H1 (cell line): Measurements from ENCODE around the gene ACY1. TPM values are rescaled to one million over a fixed set of nuclear protein-coding genes. Genes with fewer than 3 reads are reported as not detected.

Experiments
- CTCF ChIA-PET: fragments of 300-600 bp; sonication (Branson Sonifier 250); formaldehyde crosslinking; loops from one replicate; lab custom pipeline; 2021; ENCODE audit not compliant: partially characterized antibody; lab: Charles Lee
- POLR2A ChIA-PET: fragments of 300-600 bp; sonication (Branson Sonifier 250); formaldehyde crosslinking; loops from one replicate; lab custom pipeline; 2021; ENCODE audit warnings: inconsistent platforms; ENCODE audit not compliant: partially characterized antibody; lab: Charles Lee
- DNase-seq, 2 experiments: peaks; one replicate each; pipeline versions ENCODE4 v3.0.0 to v3.0.0-alpha.2; 2010 to 2022; ENCODE audit warnings: low spot score in 2 of 2, low read depth in 1 of 2, mixed read lengths in 1 of 2
- FAIRE-seq: peaks from 2 replicates; lab custom pipeline; 2011; peaks lifted over from hg19 to GRCh38; lab: Jason Lieb, UNC
- H2AFZ ChIP-seq: 2 replicates; pipeline ENCODE4 v1.8.1; 2012; ENCODE audit warnings: low read length, inconsistent platforms
- H2AK5ac ChIP-seq: 2 replicates; pipeline ENCODE4 v1.6.1; 2013; ENCODE audit warnings: low read depth, low read length
- H2BK120ac ChIP-seq: replicated peaks from 2 replicates; pipeline ENCODE3; 2013; ENCODE audit warnings: low read depth, low read length, inconsistent platforms
- H2BK12ac ChIP-seq: 2 replicates; pipeline ENCODE4 v1.6.1; 2013; ENCODE audit warnings: low read depth, low read length
- H2BK15ac ChIP-seq: 2 replicates; pipeline ENCODE4 v1.6.1; 2013; ENCODE audit warnings: low read length
- H2BK20ac ChIP-seq: 2 replicates; pipeline ENCODE4 v1.6.1; 2013; ENCODE audit warnings: low read length
- H2BK5ac ChIP-seq: 2 replicates; pipeline ENCODE4 v1.6.1; 2013; ENCODE audit warnings: low read depth, low read length
- H3K14ac ChIP-seq: 2 replicates; pipeline ENCODE4 v1.6.1; 2013; ENCODE audit warnings: inconsistent platforms; ENCODE audit not compliant: insufficient read length
- H3K18ac ChIP-seq: 2 replicates; pipeline ENCODE4 v1.6.1; 2013; ENCODE audit warnings: low read length; ENCODE audit errors: extremely low read depth
- H3K23ac ChIP-seq: 2 replicates; pipeline ENCODE4 v1.6.1; 2013; ENCODE audit warnings: inconsistent platforms; ENCODE audit not compliant: insufficient read length
- H3K23me2 ChIP-seq: 2 replicates; pipeline ENCODE4 v1.6.1; 2013; ENCODE audit warnings: low read depth, low read length
- H3K27ac ChIP-seq: 2 replicates; pipeline ENCODE4 v1.6.1; 2011; ENCODE audit warnings: low read depth, low read length, inconsistent platforms
- H3K27me3 ChIP-seq, 4 experiments: replicated peaks in 1 of 4; 1 replicate in 1 of 4; 2 replicates in 3 of 4; pipeline versions ENCODE4 v1.6.1 to v1.8.1; 2011 to 2013; ENCODE audit warnings: low read length in 3 of 4, mild to moderate bottlenecking in 3 of 4, inconsistent platforms in 2 of 4, mixed read lengths in 2 of 4, moderate library complexity in 1 of 4; ENCODE audit not compliant: control insufficient read depth in 3 of 4, insufficient read depth in 3 of 4; ENCODE audit errors: extremely low read depth in 1 of 4
- H3K36me3 ChIP-seq, 4 experiments: 2 replicates each; pipeline versions ENCODE4 v1.6.1 to v1.8.1; 2011 to 2013; ENCODE audit warnings: mild to moderate bottlenecking in 4 of 4, low read length in 3 of 4, moderate library complexity in 2 of 4, control low read depth in 1 of 4, inconsistent platforms in 1 of 4; ENCODE audit not compliant: insufficient read depth in 4 of 4, control insufficient read depth in 2 of 4
- H3K4ac ChIP-seq: replicated peaks from 2 replicates; pipeline ENCODE3; 2013; ENCODE audit warnings: low read length, low read depth, mixed read lengths, inconsistent platforms; ENCODE audit not compliant: insufficient read length
- H3K4me1 ChIP-seq, 4 experiments: replicated peaks in 1 of 4; 1 replicate in 1 of 4; 2 replicates in 3 of 4; pipeline versions ENCODE4 v1.6.1 to v1.8.1; 2011 to 2013; ENCODE audit warnings: low read length in 3 of 4, inconsistent platforms in 2 of 4, mixed read lengths in 1 of 4; ENCODE audit not compliant: insufficient read depth in 4 of 4, control insufficient read depth in 3 of 4
- H3K4me2 ChIP-seq, 2 experiments: 2 replicates each; pipeline versions ENCODE4 v1.6.1 to v1.8.1; 2011 to 2013; ENCODE audit warnings: low read depth in 2 of 2, low read length in 2 of 2, control low read depth in 1 of 2, inconsistent platforms in 1 of 2, mild to moderate bottlenecking in 1 of 2; ENCODE audit not compliant: insufficient read depth in 1 of 2
- H3K4me3 ChIP-seq, 4 experiments: fragments of 200-600, 300-600 bp in 1 of 4; sonication (generic), shearing (Covaris generic), sonication (Bioruptor Twin) in 1 of 4; 2 replicates each; pipeline versions ENCODE4 v1.5.1 to v1.8.1; 2011 to 2016; ENCODE audit warnings: low read length in 4 of 4, low read depth in 3 of 4, control low read depth in 2 of 4, inconsistent platforms in 2 of 4, mild to moderate bottlenecking in 2 of 4, mixed read lengths in 1 of 4, moderate library complexity in 1 of 4; ENCODE audit not compliant: insufficient read depth in 2 of 4; ENCODE audit errors: extremely low read depth in 1 of 4
- H3K56ac ChIP-seq: replicated peaks from 2 replicates; pipeline ENCODE3; 2013; ENCODE audit warnings: low read depth, mild to moderate bottlenecking, mixed read lengths, low read length, inconsistent platforms; ENCODE audit not compliant: insufficient read length
- H3K79me1 ChIP-seq: 2 replicates; pipeline ENCODE4 v1.6.1; 2013; ENCODE audit warnings: low read depth, low read length, control low read depth
- H3K79me2 ChIP-seq, 2 experiments: 2 replicates each; pipeline versions ENCODE4 v1.6.1 to v1.8.1; 2012 to 2013; ENCODE audit warnings: low read length in 2 of 2, mild to moderate bottlenecking in 2 of 2, inconsistent platforms in 1 of 2; ENCODE audit not compliant: insufficient read depth in 2 of 2, control insufficient read depth in 1 of 2
- H3K9ac ChIP-seq, 4 experiments: replicated peaks in 1 of 4; 1 replicate in 1 of 4; 2 replicates in 3 of 4; pipeline versions ENCODE4 v1.6.1 to v1.8.1; 2011 to 2013; ENCODE audit warnings: low read depth in 3 of 4, low read length in 3 of 4, control low read depth in 2 of 4, mild to moderate bottlenecking in 2 of 4, moderate library complexity in 2 of 4, inconsistent platforms in 1 of 4; ENCODE audit errors: extremely low read depth in 1 of 4
- H3K9me3 ChIP-seq, 2 experiments: 2 replicates each; pipeline versions ENCODE4 v1.6.1 to v1.8.1; 2012 to 2013; ENCODE audit warnings: mild to moderate bottlenecking in 2 of 2, moderate library complexity in 2 of 2, control low read depth in 1 of 2, inconsistent platforms in 1 of 2, low read depth in 1 of 2, low read length in 1 of 2, mixed read lengths in 1 of 2; ENCODE audit not compliant: insufficient read depth in 2 of 2
- H4K20me1 ChIP-seq, 2 experiments: replicated peaks in 1 of 2; 2 replicates each; pipeline versions ENCODE3 to v1.8.1; 2011 to 2013; ENCODE audit warnings: inconsistent platforms in 2 of 2, low read length in 2 of 2, mild to moderate bottlenecking in 1 of 2; ENCODE audit not compliant: insufficient read depth in 2 of 2, control insufficient read depth in 1 of 2
- H4K5ac ChIP-seq: 2 replicates; pipeline ENCODE4 v1.6.1; 2013; ENCODE audit warnings: low read length, low read depth, mixed read lengths, inconsistent platforms; ENCODE audit not compliant: insufficient read length
- H4K8ac ChIP-seq: 2 replicates; pipeline ENCODE4 v1.8.0; 2013; ENCODE audit warnings: mild to moderate bottlenecking, moderate library complexity, low read length, inconsistent platforms; ENCODE audit not compliant: insufficient read depth; ENCODE audit errors: extremely low read depth
- H4K91ac ChIP-seq: replicated peaks from 2 replicates; pipeline ENCODE3; 2013; ENCODE audit warnings: low read length, mixed read lengths, inconsistent platforms; ENCODE audit not compliant: insufficient read length
- CTCF ChIP-seq, 3 experiments: IDR thresholded peaks; 1 replicate in 2 of 3; 2 replicates in 1 of 3; pipeline versions ENCODE4 v1.5.1 to v1.6.1; 2011; ENCODE audit warnings: low read length in 3 of 3, mild to moderate bottlenecking in 3 of 3, inconsistent platforms in 2 of 3, low read depth in 1 of 3, moderate library complexity in 1 of 3; ENCODE audit not compliant: insufficient read depth in 1 of 3; ENCODE audit errors: control extremely low read depth in 1 of 3
- MAFK ChIP-seq: IDR thresholded peaks from 2 replicates; pipeline ENCODE4 v1.6.1; 2012; ENCODE audit warnings: low read depth, mild to moderate bottlenecking, improper control_type of control experiment, low read length
- NANOG ChIP-seq: IDR thresholded peaks from 2 replicates; pipeline ENCODE4 v1.6.1; 2011; ENCODE audit warnings: low read length, low read depth, mild to moderate bottlenecking, inconsistent platforms; ENCODE audit not compliant: insufficient read depth, poor library complexity, severe bottlenecking
- RAD21 ChIP-seq, 2 experiments: IDR thresholded peaks in 1 of 2; conservative IDR thresholded peaks in 1 of 2; 2 replicates each; pipeline ENCODE4 v1.6.1; 2011; ENCODE audit warnings: low read depth in 2 of 2, low read length in 2 of 2, improper control_type of control experiment in 1 of 2, inconsistent platforms in 1 of 2, mild to moderate bottlenecking in 1 of 2, moderate library complexity in 1 of 2
- SP1 ChIP-seq: IDR thresholded peaks from 2 replicates; pipeline ENCODE4 v1.6.1; 2011; ENCODE audit warnings: low read depth, low read length
- TBP ChIP-seq: IDR thresholded peaks from 2 replicates; pipeline ENCODE4 v1.6.1; 2011; ENCODE audit warnings: low read depth, low read length, improper control_type of control experiment
- WGBS, 2 experiments: shearing (Covaris generic) in 1 of 2; methylation state at CpG; one replicate each; pipeline versions ENCODE4 v1.1.6 to v1.1.7; 2013 to 2015; ENCODE audit warnings: low lambda C conversion rate in 2 of 2, mixed read lengths in 2 of 2, inconsistent platforms in 1 of 2, low coverage in 1 of 2, missing lambda C conversion rate in 1 of 2; ENCODE audit not compliant: insufficient replicate concordance in 2 of 2, insufficient coverage in 1 of 2, insufficient read length in 1 of 2; ENCODE audit errors: extremely low coverage in 1 of 2, missing lambda C conversion rate in 1 of 2; 5-methylcytosine and 5-hydroxymethylcytosine counted together
- polyA plus RNA-seq, 7 experiments: library from polyadenylated mRNA; depleted of rRNA in 3 of 7; stranded (reverse) in 5 of 7; unstranded in 2 of 7; fragments of >200 nt in 5 of 7; fragments of 200-250 nt in 2 of 7; gene quantifications; 1 replicate in 5 of 7; 2 replicates in 1 of 7; 4 replicates in 1 of 7; pipeline versions ENCODE4 v1.2.1 to v1.2.3, GENCODE V29; 2011 to 2013; ENCODE audit warnings: missing spikeins in 2 of 7, mixed read lengths in 2 of 7
- total RNA-seq: library from RNA; stranded (reverse); fragmentation: NEBNext Ultra II Directional; extraction: Animal tissue kit (Norgen Biotek cat#: 25700); gene quantifications from 2 replicates; pipeline ENCODE4 v1.2.1, GENCODE V29; 2021

The ACY1 gene
- total and polyA plus RNA-seq, 2 of the 8 experiments (the other 6 are each of a cell fraction or from before 2014, with no cell fraction given) = 48.3 to 113 TPM

GRCh38 chr3:51975852-51976549 lies 7.3 kb upstream of the ACY1 start:
- Histone ChIP-seq H3K23me2 (peaks cover 10% of the 10 kb centered on the region), H3K56ac (no peak overlapping the region), H3K9ac (no peak overlapping the region), H3K4me2 (peak overlapping the region; percentile 83), H3K18ac (no peak overlapping the region), H4K5ac (no peak overlapping the region), H2BK5ac (no peak overlapping the region), H3K4me3 (peak overlapping the region in 3 of 4 experiments; percentile 33 to 64 (median 44); a peak in 5 of 8 replicates), H4K20me1 (peaks cover 0 to 6% of the 10 kb centered on the region in 2 experiments), H2BK20ac (no peak overlapping the region), H3K4me1 (peaks cover 6 to 21% (median 15%) of the 10 kb centered on the region in 4 experiments), H2AFZ (no peak overlapping the region), H2AK5ac (0 out of 2 replicates have a peak overlapping the region, but pooled peaks have one; percentile 70), H3K27me3 (peaks cover 2 to 32% (median 24%) of the 10 kb centered on the region in 4 experiments; a peak in 6 of 7 replicates), H2BK15ac (no peak overlapping the region), H3K23ac (no peak overlapping the region), H2BK12ac (no peak overlapping the region), H4K8ac (no peak overlapping the region), H3K79me2 (no peaks in the 10 kb centered on the region), H2BK120ac (no peak overlapping the region), H4K91ac (no peak overlapping the region), H3K14ac (no peak overlapping the region), H3K79me1 (peaks cover 5% of the 10 kb centered on the region), H3K36me3 (no peaks in the 10 kb centered on the region), H3K4ac (no peak overlapping the region), H3K9me3 (no peaks in the 10 kb centered on the region; a peak in 1 of 4 replicates), H3K27ac (no peak overlapping the region)
- 49% methylated on average over 45 of the region's 46 CpGs; no CpG with 5 or more reads in 1 of the 2 experiments for WGBS, 2 experiments
- ChIA-PET POLR2A (interaction anchor here (1.4 to 29.3 kb wide), 3 partner anchors 5 to 33 kb away, joined by 3 to 923 read pairs (median 923); partner anchors contain the start of genes ABHD14A, ABHD14B, ACY1 and PCBP4), CTCF (interaction anchor here (1.1 to 1.4 kb wide), 2 partner anchors 18 to 77 kb away, joined by 3 read pairs; no protein-coding TSS in a partner anchor)
- DNase-seq (peak in 1 of 2 experiments; percentile 80), FAIRE-seq (no peak)
- no peak for TF ChIP-seq SP1
- no peak for TF ChIP-seq MAFK
- TF ChIP-seq TBP = no peak
- TF ChIP-seq CTCF (IDR thresholded peaks at IDR 0.05; ENCODE audit: control extremely low read depth in 1 of 3, insufficient read depth in 1 of 3, low read depth in 1 of 3, low read length in 3 of 3) = peak in 1 of 3 experiments; percentile 24; a peak in 2 of 4 replicates
- peak in 1 of 2 experiments; percentile 26; a peak in 1 of 4 replicates for TF ChIP-seq RAD21 (IDR thresholded peaks at IDR 0.05 in 1 of 2, conservative IDR thresholded peaks at IDR 0.05 in 1 of 2; ENCODE audit: low read depth in 2 of 2, low read length in 2 of 2)
- no peak for TF ChIP-seq NANOG
